Peyer's patch (tissue), 4 donors: ENCODE measurements around the gene UBE2H. TPM values are rescaled to one million over a fixed set of nuclear protein-coding genes. Genes with fewer than 3 reads are reported as not detected.

Experiments used
- DNase-seq, 3 donors: peaks; one replicate each; pipeline ENCODE4 v3.0.0-alpha.2; 2017 to 2019
- H3K27ac ChIP-seq, 4 donors: fragments of 200-600 bp; sonication (generic); one replicate each; pipeline ENCODE4 v1.5.1; 2016 to 2019
- H3K27me3 ChIP-seq, 2 donors: fragments of 200-600 bp; sonication (generic); one replicate each; pipeline ENCODE4 v1.5.1; 2019
- H3K36me3 ChIP-seq, 3 donors: fragments of 200-600 bp; sonication (generic); one replicate each; pipeline ENCODE4 v1.5.1; 2016 to 2019
- H3K4me1 ChIP-seq, 4 donors: fragments of 200-600 bp; sonication (generic); one replicate each; pipeline ENCODE4 v1.5.1; 2016 to 2019
- H3K4me3 ChIP-seq, 4 donors: fragments of 200-600 bp; sonication (generic); 1 replicate in 3 of 4; 2 replicates in 1 of 4; pipeline ENCODE4 v1.5.1; 2016 to 2019; ENCODE audit warnings: mild to moderate bottlenecking in 1 of 4
- H3K9me3 ChIP-seq, 4 donors: fragments of 200-600 bp; sonication (generic); one replicate each; pipeline ENCODE4 v1.5.1; 2016 to 2019; ENCODE audit warnings: mild to moderate bottlenecking in 1 of 4
- CTCF ChIP-seq, 6 experiments: fragments of 450-650 bp in 4 of 6; fragments of 200-600 bp in 2 of 6; sonication (generic) in 1 of 6; IDR thresholded peaks; one replicate each; pipeline ENCODE4 v1.5.1; 2017 to 2019; ENCODE audit warnings: antibody characterized with exemption in 6 of 6, mild to moderate bottlenecking in 3 of 6, moderate library complexity in 1 of 6
- POLR2A ChIP-seq, 2 donors: fragments of 450-650 bp; IDR thresholded peaks; one replicate each; pipeline ENCODE4 v1.5.1; 2017; ENCODE audit warnings: antibody characterized with exemption in 2 of 2, mild to moderate bottlenecking in 2 of 2, moderate library complexity in 2 of 2
- total RNA-seq, 4 donors: library from RNA; depleted of rRNA; stranded (reverse); fragments of >200 nt; gene quantifications; one replicate each; pipeline ENCODE4 v1.1.0, GENCODE V29; 2016

The UBE2H gene
- total RNA-seq, 4 donors from 2014 or later: 33.5 to 59.4 (median 51.4) TPM

GRCh38 chr7:129955993-129956543, 3.3 kb upstream of the UBE2H start:
- no peaks in the 10 kb centered on the region for H3K9me3 ChIP-seq
- no peak overlapping the region for H3K4me3 ChIP-seq
- no peak for DNase-seq
- TF ChIP-seq POLR2A (IDR thresholded peaks at IDR 0.05) (no peak), CTCF (IDR thresholded peaks at IDR 0.05) (no peak)
- no peak overlapping the region for H3K27ac ChIP-seq
- H3K36me3 ChIP-seq: no peaks in the 10 kb centered on the region
- H3K4me1 ChIP-seq: no peaks in the 10 kb centered on the region
- H3K27me3 ChIP-seq: no peaks in the 10 kb centered on the region

- Histone ChIP-seq H3K36me3 (no peaks in the 10 kb centered on the region), H3K27ac (peak overlapping the region; percentile 94 to 99 (median 97)), H3K27me3 (no peaks in the 10 kb centered on the region), H3K4me3 (peak overlapping the region; percentile 70 to 100 (median 86)), H3K9me3 (no peaks in the 10 kb centered on the region), H3K4me1 (peaks cover 0 to 31% (median 7%) of the 10 kb centered on the region in 4 donors)
- peak; percentile 35 to 79 (median 77) for DNase-seq
- TF ChIP-seq CTCF (IDR thresholded peaks at IDR 0.05) (no peak), POLR2A (IDR thresholded peaks at IDR 0.05) (no peak)
These were observed 591 bp downstream of the UBE2H start for GRCh38 chr7:129952086-129952652.

- peaks cover 0 to 38% (median 7%) of the 10 kb centered on the region in 4 donors for H3K4me1 ChIP-seq
- peak overlapping the region; percentile 70 to 100 (median 86) for H3K4me3 ChIP-seq
- peak overlapping the region; percentile 94 to 99 (median 97) for H3K27ac ChIP-seq
- H3K36me3 ChIP-seq: no peaks in the 10 kb centered on the region
- TF ChIP-seq CTCF (IDR thresholded peaks at IDR 0.05) (peak in 2 of 6 experiments; percentile 3 to 14), POLR2A (IDR thresholded peaks at IDR 0.05) (no peak)
- H3K9me3 ChIP-seq: no peaks in the 10 kb centered on the region
- DNase-seq: peak; percentile 52 to 67 (median 57)
- H3K27me3 ChIP-seq: no peaks in the 10 kb centered on the region
These were observed 1.3 kb downstream of the UBE2H start for GRCh38 chr7:129951226-129952085.

GRCh38 chr7:129950933-129951225, 1.9 kb downstream of the UBE2H start:
- Histone ChIP-seq H3K36me3 (no peaks in the 10 kb centered on the region), H3K27me3 (no peaks in the 10 kb centered on the region), H3K27ac (peak overlapping the region; percentile 94 to 99 (median 97)), H3K4me3 (peak overlapping the region; percentile 70 to 100 (median 86)), H3K9me3 (no peaks in the 10 kb centered on the region), H3K4me1 (peaks cover 0 to 41% (median 7%) of the 10 kb centered on the region in 4 donors)
- TF ChIP-seq POLR2A (IDR thresholded peaks at IDR 0.05): no peak
- no peak for TF ChIP-seq CTCF (IDR thresholded peaks at IDR 0.05)
- no peak for DNase-seq

- peak overlapping the region; percentile 70 to 100 (median 86) for H3K4me3 ChIP-seq
- peak in 1 of 3 donors; percentile 43 for DNase-seq
- H3K4me1 ChIP-seq: peaks cover 0 to 41% (median 7%) of the 10 kb centered on the region in 4 donors
- peak overlapping the region; percentile 94 to 99 (median 97) for H3K27ac ChIP-seq
- H3K36me3 ChIP-seq: no peaks in the 10 kb centered on the region
- TF ChIP-seq POLR2A (IDR thresholded peaks at IDR 0.05) (no peak), CTCF (IDR thresholded peaks at IDR 0.05) (no peak)
- H3K27me3 ChIP-seq: no peaks in the 10 kb centered on the region
- no peaks in the 10 kb centered on the region for H3K9me3 ChIP-seq
These were observed 2.4 kb downstream of the UBE2H start for GRCh38 chr7:129950191-129950932.
